Stimulated activated CD4-positive, alpha-beta T cell treated with anti-CD3 and anti-CD28 coated beads, Interleukin-1b, Interleukin-23, amount 100 ng/mL, for 1 hour (primary cell): Measurements from ENCODE around the gene ITCH.

ENCODE experiments used
- DNase-seq, 2 donors: peaks; one replicate each; pipeline ENCODE4 v3.0.0-alpha.2; 2020; ENCODE audit warnings: low read depth in 2 of 2

Gene ITCH

DNA sequence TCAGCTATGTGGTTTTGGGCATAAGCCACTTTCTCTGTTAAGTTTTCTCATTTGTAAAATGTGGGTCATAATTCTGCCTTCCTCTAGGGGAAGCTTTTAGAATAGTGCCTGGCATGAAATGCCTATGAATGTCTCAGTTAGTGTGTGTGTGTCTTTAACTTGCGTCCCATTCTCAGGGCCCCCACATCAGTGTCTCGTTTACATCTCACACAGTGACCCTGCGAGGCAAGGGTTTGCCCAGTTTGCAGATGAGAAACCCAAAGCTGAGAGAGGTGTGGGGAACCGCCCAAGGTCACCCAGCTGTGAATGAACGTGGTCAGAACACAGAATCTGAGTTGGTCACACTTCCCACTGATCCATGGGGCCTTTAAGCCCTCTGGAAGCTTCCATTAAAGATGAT is 167.3 kb downstream of the ITCH start:
- no peak for DNase-seq

DNA sequence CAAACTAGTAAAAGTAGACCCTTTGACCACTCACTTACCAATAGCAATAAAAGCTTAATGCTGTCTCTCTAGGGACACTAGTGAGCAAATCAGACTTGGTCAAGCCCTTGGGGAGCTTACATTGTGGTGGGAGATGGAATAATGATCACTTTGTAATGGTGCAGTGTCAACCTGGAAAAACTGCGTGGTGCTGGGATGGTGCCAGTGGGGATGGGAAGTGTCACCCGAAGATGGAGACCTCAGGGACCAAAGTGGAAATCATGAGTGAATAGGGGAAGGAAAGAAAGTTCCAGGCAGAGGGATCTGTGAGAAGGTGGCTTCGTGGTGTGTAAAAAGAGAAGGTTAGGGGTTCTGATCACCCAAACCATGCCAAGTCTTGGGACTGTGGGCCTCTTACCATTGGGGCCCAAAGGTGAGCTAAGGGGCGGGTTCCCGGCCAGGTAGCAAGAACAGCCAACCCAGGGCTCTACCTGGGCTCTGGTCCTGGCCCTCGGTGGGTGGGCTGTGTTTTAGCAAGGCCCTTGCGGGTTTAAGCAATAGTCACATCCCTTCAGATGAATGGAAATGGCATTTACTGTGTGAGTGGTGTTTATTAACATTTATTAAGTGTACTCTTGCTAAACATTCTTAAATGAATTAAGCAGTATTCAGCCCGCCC is 168.7 kb downstream of the ITCH start:
- DNase-seq, result no peak

DNA sequence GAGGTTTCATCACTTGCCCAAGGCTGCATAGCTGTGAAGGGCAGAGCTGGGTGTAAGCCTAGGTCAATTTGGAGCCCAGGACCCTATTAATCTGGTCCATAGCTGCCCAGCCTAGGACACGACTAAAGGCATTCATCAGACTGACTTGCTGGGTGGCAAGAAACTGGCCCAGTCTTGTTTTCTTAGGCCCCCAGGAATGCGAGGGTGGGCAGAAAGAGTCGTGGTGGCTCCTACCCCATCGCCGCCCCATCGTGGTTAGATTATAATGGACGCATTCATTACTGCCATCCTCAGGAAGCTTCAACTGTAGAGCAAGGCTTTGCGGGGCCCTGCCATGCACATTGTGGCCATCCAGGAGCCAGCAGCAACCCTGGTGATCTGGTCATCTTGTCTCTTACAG is 169.2 kb downstream of the ITCH start:
- no peak for DNase-seq

DNA sequence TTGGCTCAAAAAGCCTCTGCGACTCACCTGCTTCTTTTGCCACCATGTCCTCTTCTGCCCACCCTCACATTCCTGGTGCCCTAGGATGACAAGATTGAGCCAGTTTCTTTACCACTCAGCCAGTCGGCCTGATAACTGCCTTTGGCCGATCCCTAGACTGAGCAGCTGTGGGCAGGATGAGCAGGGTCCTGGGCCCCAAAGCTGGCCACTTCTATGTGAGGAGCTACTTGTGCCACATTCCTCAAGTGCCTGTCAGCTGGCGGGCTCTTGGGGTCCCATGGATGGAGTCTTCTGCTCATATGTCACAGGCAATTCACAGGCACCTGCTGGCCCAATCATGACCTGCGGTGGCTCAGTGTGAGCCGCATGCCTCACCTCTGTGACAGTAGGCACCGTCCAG is 169.7 kb downstream of the ITCH start:
- DNase-seq, result no peak

DNA sequence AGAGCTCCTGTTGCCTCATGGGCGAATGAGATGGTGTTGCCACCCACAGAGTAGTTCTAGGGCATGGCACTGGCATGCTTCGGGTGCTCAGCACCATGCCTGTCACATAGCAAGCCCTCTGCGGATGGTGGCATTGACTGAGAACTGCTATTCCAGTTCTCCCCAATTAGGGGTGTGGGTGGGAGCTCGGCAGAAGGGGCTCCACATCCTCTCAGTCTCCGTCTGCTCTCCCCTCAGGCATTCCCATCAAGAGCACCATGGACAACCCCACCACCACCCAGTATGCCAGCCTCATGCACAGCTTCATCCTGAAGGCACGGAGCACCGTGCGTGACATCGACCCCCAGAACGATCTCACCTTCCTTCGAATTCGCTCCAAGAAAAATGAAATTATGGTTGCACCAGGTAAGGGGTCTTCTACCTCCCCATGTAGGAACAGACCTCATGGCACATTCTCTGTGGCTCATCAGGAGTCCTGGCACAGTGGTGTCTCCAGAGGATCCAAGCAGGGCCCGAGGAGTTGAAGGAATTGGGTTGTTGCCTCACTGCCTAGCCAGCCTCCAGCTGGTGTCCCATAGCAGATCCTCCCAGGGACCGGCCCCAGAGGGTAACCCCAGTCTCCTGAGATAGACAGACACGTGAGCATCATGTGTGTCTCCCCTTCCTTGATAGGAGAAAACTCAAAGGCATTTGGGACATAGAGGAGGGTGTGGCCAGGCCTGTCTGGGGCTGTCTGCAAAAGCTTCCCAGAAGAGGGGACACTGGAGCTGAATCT is 171.5 kb downstream of the ITCH start:
- DNase-seq, result no peak

DNA sequence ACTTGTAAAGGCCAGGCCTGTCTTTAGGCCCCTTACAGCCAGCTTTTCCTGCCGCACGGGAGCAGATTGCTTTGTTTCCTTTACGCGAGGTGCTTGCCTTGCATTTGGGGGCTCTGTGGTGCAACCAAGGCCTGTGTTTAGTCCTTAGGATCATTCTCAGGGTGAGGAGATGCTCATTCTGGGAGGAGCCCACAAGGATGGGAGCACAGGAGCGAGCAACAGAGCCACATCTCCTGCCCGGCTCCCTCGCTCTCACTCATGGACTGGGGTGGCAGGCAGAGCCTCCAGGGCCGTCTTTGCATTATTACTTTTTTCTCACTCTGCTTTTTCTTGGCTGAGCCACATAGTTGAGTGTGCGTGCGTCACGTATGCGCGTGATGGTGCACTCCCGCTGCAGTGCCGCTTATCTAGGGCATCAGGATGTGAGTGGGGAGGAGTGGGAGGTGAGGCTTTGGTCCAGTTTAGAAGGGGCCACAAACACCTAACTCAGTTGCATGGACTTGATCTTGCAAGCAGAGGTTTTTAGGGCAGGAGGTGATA is 172.3 kb downstream of the ITCH start:
- DNase-seq, result no peak

DNA sequence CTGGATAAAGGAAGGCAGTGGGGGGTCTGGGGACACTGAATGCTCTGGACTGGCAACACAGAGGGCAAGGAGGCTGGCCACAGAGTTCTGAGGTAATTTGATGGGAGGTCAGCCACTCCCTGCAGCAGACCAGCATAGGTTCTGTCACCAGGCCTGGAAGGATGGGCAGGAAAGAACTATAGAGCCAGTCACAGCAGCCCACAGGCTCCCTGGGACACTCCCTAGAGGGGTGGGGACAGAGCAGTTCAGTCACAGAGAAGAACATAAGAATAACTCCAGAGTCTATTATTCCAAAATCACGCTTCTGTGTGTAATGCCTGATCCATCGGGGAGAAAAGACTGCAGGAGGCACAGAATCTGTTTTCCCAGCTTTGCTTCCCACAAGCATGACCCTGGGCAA is 172.8 kb downstream of the ITCH start:
- DNase-seq, result no peak

DNA sequence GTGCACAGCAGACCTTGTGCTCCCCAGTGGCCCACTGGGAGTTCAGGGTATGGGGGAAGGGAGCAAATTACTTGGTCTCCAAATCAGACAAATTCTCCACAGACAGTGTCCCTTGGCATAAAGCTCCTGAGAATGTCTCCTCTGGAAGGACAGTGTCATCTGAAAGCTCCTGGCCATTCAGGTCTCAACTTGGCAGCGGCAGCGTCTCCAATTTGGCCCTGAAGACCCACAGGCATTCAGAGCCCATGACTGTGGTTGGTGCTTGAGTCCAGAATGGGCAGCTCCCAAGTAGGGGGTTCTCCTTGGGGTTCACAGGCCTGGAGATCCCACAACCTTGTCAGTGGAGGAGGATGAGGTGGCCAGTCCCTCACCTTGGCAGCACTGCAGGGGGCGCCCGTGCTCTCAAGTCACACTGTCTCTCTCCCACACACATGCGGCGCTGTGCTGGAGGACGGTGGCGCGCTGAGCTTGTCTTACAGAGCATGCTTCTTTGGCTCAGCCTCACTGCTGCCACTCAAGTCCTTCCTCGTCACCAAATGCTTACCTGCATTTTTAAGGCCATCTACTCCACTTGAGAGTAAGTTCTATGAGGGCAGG is 173.8 kb downstream of the ITCH start:
- peak in 1 of 2 donors; percentile 28 for DNase-seq

DNA sequence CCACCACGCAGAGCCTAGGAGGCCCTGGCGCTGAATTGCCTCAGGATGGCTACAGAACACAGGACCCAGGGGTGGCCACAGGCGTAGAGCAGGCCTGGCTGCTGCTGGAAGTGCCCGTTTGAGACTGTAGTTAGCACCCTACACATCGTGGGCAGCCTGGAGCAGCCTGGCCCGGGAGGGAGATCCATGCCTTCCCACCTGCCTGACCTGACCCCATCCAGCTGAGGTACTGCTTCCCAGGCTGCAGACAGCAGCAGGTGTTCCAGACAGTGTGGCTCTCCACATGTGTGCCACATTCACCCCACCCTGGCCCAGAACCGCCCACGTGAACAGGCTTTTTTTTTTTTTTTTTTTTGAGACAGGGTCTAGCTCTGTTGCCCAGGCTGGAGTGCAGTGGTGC is 174.6 kb downstream of the ITCH start:
- DNase-seq, result no peak

DNA sequence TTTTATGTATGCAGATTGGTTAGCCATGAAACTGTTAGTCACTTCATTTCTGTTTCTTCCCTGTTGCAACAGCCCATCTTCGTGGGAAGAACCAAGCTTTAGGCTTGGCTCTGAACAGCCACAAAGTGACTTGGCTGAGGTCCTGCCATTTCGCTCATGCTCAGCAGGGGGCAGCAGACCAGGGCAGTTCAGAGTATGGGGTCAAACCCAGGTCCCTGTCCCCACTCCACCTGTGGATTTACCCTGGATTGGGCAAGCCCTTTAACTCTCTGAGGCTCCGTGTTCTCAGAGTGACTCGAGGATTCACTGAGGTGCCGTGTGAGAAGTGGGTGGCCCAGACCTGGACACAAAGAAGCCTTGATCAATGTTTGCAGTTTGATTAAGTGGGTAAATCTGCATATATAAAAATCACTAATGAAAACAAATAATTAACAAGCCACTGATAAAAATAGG is 175.6 kb downstream of the ITCH start:
- DNase-seq, result peak in 1 of 2 donors; percentile 33

DNA sequence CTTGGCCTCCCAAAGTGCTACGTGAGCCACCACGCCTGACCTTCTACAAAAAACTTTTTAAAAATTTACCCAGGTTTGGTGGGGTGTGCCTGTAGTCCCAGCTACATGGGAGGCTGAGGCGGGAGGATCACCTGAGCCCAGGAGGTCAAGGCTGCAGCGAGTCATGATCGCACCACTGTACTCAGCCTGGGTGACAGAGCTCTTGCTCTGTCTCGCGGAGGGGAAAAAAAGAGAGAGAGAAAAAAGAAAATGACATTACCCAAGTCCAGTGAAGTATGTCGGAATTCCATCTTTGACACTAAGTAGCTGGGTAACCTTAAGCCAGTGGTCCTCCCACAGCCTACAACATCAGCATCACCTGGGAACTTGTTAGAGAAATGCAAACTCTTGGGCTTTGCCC is 176.7 kb downstream of the ITCH start:
- no peak for DNase-seq

DNA sequence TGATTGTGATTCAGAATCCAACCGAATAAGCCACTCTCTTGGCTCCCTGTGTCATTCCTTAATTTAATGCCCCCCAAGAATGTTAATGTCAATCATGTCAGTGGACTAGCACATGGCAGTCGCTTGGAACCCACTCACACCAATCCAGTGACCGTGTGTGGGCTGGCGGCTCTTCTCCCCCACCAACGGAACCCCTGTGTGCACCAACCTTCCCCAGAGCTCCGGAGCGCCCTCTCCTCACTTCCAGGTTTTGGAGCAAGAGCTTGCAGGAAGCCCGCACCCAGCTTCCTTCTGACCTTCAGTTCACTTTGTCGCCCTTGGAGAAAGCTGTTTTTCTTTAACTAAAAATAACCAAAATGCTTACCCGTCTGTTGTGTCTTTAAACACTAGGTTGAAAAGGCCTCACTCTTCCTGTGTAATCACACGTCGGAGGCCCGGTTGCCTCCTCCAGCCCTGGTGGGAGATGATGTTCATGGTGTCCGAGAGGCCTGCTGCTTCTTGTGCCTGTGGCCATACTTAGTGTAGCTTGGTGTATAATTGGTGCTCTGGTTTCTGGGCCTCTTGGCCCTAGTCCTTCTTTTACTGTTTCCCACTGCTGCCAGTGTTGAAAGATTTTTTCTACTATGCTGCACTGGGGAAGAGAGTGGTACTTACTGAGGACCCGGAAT is 177.7 kb downstream of the ITCH start:
- no peak for DNase-seq

DNA sequence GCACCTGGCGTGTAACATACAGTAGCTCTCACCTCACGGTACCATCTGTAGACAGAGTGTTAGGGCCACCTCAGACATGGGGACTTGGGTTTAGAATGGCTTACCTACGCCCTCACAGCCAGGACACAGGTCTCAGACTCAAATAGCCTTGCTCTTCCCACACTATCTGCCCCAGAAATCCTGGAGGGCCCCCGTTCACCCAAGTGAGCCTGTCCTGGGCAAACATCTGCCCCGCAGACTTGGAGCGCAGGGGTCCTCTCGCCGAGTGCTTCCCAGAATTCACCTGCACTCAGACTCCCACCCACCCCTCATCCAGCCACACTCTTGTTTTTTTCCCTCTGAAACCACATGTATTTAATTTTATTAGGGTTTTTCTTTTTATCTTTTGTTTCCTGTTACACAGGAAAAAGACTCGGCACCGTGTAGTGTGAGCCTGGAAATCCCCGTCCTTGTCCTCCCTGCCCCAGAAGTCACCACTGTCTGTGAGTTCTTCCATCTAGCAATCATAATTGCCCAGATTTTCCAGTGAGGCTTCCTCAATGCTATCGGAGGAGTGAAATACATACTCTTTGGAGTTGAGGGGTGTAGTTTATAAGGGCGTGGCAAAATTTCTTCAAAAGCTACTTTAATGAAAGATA is 178.3 kb downstream of the ITCH start:
- DNase-seq, result no peak

DNA sequence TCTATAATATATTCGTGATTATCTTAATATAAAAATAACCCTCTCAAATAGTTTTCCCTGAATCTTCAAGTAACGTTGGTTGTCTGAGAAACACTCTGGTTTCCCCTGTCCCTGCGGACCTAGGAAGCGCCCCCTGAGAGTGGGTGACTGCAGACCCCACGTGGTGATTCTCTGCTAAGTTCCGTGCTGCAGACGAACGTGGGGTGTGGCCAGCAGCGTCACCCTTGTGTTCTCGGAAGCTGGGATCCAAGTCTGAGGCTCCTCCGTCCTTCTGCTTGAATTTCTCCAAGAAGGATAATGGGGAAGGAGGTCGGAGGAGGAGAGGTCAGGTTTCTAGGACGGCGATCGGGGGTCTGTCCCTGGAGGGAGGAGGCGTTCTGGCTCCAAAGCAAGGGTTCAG is 178.8 kb downstream of the ITCH start:
- DNase-seq, result no peak

DNA sequence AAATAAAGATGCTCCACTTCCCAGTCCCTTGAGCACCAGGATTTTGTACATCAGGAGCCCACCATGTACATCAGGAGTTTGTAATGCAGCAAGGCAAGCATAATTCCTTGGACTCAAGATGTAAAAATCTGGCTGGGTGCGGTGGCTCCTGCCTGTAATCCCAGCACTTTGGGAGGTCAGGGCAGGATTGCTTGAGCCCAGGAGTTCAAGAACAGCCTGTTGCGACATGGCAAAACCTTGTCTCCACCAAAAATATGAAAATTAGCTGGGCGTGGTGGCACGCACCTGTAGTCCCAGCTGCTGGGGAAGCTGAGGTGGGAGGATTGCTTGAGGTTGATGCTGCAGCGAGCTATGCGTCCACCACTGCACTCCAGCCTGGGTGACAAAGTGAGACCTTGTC is 179.4 kb downstream of the ITCH start:
- no peak for DNase-seq

DNA sequence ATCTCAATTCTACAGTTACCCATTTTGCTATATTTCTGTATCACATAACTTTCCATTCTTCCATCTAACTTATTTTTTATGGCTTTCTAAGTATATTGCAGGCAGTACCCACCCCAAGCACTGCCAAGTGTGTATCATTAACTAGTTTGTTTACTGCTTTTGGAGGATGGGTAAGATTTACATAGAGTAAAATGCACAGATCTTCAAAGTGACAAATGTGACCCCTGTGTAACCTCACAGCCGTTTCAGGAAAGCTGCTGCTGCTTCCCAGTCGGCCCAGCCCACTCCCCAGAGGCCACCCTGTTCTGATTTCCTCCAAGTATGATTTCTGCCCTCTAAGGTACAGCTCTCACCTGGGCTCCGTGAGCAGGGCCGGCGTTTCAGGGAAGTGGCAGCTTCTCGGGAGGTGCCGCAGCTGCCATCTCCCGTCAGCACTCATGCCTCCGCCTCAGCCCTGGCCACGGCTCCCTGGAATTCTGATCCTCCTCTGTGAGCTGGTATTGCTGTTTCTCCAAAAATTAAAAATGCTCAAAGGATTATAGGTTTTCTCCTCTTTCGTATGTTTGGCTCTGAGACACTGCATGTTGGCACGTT is 180.5 kb downstream of the ITCH start:
- DNase-seq, result no peak

DNA sequence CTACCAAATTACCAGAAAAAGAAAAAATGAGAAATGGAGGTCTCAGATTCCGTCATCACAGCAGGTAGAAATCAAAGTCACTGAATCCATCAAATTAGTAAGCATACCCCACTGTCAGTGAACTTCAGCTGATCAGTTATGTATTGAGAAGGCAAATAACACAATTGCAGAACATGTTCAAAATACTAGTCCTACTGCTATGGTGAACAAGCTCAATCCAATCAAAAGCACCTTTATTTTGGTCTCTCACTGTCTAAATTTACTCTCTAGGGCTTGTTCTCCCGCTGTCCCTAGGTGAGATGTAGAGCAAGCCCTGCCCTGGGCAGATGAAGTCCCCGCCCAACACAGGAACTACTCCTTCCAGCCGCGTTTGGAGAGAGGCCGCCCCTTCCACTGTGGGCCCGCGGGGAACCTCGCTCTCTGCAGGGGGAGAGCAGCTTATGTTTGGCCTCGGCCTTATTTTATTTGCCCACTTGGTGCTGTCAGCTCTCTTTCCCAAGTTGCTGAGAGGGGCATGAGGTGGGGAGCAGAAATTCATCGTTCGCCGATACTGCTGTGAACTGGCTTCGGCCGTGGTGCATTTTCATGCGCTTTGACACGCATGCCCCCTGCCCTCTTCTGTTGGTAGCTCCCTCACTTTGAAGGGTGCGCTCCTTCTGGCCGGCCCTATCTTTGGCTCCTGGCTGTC is 181.2 kb downstream of the ITCH start:
- no peak for DNase-seq

DNA sequence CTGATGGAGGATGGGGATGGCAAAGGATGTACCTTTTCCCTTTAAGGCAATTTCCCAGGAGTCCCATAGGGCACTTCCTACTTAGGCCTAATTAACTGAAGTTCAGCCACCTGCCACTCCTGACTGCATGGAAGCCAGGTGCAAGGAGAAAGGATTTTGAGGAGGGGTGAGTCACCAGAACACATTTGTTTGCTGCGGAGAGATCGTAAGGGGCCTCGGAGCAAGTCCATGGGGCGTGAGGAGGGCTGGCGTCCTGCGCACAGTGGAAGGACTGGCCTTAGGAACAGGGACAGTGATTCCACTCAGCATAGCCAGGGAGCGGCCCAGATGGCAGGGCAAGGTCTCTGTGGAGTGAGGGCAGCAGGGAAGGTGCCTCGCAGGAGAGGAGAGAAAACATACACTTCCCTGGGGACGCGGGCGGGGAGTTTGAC is 183.7 kb downstream of the ITCH start:
- DNase-seq, result no peak

DNA sequence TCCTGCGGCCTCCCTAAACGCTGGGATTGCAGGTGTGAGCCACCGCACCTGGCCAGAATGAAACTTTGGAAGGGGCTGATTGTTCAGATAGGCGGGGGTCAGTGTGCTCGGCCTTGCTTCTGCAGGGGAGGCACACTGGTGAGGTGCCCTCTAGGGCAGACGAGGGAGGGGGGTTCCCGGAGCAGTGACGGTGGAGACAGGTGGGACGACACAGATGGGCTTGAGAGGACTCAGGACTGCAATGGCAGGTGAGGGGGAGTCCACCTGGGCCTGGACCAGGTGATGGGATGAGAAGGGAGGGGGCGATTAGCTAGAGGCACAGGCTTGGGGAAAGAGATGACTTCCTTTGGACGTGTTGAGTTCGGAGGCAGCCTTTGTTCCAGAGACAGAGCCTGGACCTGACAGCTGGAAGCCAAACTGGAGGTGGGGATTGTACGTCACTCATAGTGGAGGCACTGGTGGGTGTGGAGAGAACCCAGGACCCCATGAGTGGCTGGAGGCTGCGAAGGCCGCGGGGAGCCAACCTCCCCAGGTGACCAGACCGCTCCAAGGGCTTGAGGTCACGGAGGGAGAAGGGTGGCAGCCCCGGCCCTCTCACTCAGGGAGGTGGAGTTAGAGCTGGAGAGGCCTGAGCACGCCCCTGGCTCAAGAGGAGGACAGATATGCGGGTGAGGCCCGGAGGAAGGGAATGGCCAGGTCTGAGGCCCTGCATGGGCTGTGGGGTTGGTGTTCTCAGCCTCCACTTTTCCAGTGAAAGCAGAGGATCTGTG is 185.0 kb downstream of the ITCH start:
- no peak for DNase-seq
